OCI-LY7 (cell line): ENCODE data around the gene MACROD1.

Experiments
- CTCF ChIP-seq: fragments of 200-600 bp; sonication (generic); conservative IDR thresholded peaks from 2 replicates; pipeline ENCODE4 v1.5.1; 2014; ENCODE audit warnings: mild to moderate bottlenecking, antibody characterized with exemption, low read length, moderate library complexity, mixed read lengths
- EZH2phosphoT487 ChIP-seq: fragments of 200-600 bp; sonication (generic); IDR thresholded peaks from 2 replicates; pipeline ENCODE4 v1.6.1; 2018; ENCODE audit warnings: low read depth, borderline replicate concordance, mild to moderate bottlenecking, mixed run types, antibody characterized with exemption, low read length, moderate library complexity, mixed read lengths

DNA sequence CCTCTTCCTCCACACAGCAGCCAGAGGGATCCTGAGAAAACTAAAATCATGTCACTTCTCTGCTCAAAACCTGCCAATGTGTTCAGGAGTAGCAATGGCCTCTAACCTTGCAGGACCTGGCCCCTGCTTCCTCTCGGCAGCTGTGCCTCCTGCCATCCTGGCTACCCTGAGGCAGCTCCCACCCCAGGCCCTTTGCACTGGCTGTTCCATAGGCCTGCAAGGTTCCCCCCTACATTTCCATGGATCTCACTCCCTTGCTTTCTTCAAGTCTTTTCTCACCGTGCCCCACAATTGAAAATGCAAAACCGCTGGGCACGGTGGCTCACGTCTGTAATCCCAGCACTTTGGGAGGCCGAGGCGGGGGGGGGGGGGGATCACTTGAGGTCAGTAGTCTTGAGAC, 18.0 kb upstream of the MACROD1 start:
- no peak for TF ChIP-seq CTCF
- no peak for TF ChIP-seq EZH2phosphoT487
